Activated T-cell treated with anti-CD3 and anti-CD28 coated beads, Interleukin-2, amount 50 U/mL, for 1 hour (primary cell): Measurements from ENCODE around the gene IL13.
"Not testable (repeated sequence)": the region's sequence is repeated elsewhere in the genome, so short reads cannot be mapped to it uniquely, and the experiment has no call there.

Source experiments
- DNase-seq: peaks from one replicate; pipeline ENCODE4 v3.0.0-alpha.2; 2020

IL13 gene

GRCh38 chr5:132691755-132692631 is 34.0 kb downstream of the IL13 start:
- DNase-seq: not testable (repeated sequence)

GRCh38 chr5:132692632-132692967 is 34.6 kb downstream of the IL13 start:
- no peak for DNase-seq

GRCh38 chr5:132695956-132696355 is 38.0 kb downstream of the IL13 start:
- no peak for DNase-seq

- no peak for DNase-seq
Observed at GRCh38 chr5:132704875-132705274, 46.9 kb downstream of the IL13 start.

- DNase-seq: no peak
Observed at GRCh38 chr5:132708645-132709044, 50.7 kb downstream of the IL13 start.
